HepG2 (cell line): ENCODE measurements around the gene KATNB1. TPM values are rescaled to one million over a fixed set of nuclear protein-coding genes. Genes with fewer than 3 reads are reported as not detected.

Experiments
- ADNP ChIP-seq: sonication (generic); formaldehyde crosslinking; IDR thresholded peaks from 2 replicates; pipeline ENCODE4 v1.4.0; 2020; ENCODE audit warnings: missing genetic modification reagents
- ARHGAP35 ChIP-seq: sonication (generic); formaldehyde crosslinking; IDR thresholded peaks from 2 replicates; pipeline ENCODE4 v1.9.0; 2022; ENCODE audit warnings: mild to moderate bottlenecking, inconsistent platforms, moderate library complexity, missing genetic modification reagents, borderline replicate concordance
- CHD2 ChIP-seq: IDR thresholded peaks from 2 replicates; pipeline ENCODE4 v1.6.1; 2011; ENCODE audit warnings: low read depth, low read length, improper control_type of control experiment
- ELF1 ChIP-seq: sonication (generic); formaldehyde crosslinking; IDR thresholded peaks from 2 replicates; pipeline ENCODE4 v1.4.0; 2020; ENCODE audit warnings: missing genetic modification reagents
- ETV5 ChIP-seq: IDR thresholded peaks from 2 replicates; pipeline ENCODE4 v1.6.1; 2018; ENCODE audit warnings: missing biosample characterization, missing genetic modification reagents, inconsistent platforms, borderline replicate concordance
- HNRNPL ChIP-seq: fragments of 200-400 bp; formaldehyde crosslinking; IDR thresholded peaks from 2 replicates; pipeline ENCODE4 v1.6.1; 2017; ENCODE audit warnings: mild to moderate bottlenecking, low read depth, low read length
- KDM4B ChIP-seq: sonication (generic); formaldehyde crosslinking; IDR thresholded peaks from 2 replicates; pipeline ENCODE4 v1.4.0; 2020; ENCODE audit warnings: missing genetic modification reagents
- MED13 ChIP-seq: sonication (generic); formaldehyde crosslinking; IDR thresholded peaks from 2 replicates; pipeline ENCODE4 v1.5.0; 2020; ENCODE audit warnings: missing genetic modification reagents
- MEIS2 ChIP-seq: sonication (generic); formaldehyde crosslinking; IDR thresholded peaks from 2 replicates; pipeline ENCODE4 v1.9.0; 2021; ENCODE audit warnings: mild to moderate bottlenecking, missing genetic modification reagents
- MIER3 ChIP-seq: IDR thresholded peaks from 2 replicates; pipeline ENCODE4 v1.6.1; 2016; ENCODE audit warnings: missing compliant biosample characterization, borderline replicate concordance
- MTF2 ChIP-seq: sonication (generic); formaldehyde crosslinking; IDR thresholded peaks from 2 replicates; pipeline ENCODE4 v1.5.0; 2020; ENCODE audit warnings: missing genetic modification reagents, borderline replicate concordance
- NAIF1 ChIP-seq: sonication (generic); formaldehyde crosslinking; IDR thresholded peaks from 2 replicates; pipeline ENCODE4 v1.5.0; 2020; ENCODE audit warnings: mild to moderate bottlenecking, missing genetic modification reagents, borderline replicate concordance
- PCBP1 ChIP-seq: fragments of 200-400 bp; formaldehyde crosslinking; IDR thresholded peaks from 2 replicates; pipeline ENCODE4 v1.6.1; 2017; ENCODE audit warnings: mild to moderate bottlenecking, low read depth, low read length, borderline replicate concordance
- RBAK ChIP-seq: sonication (generic); formaldehyde crosslinking; IDR thresholded peaks from 2 replicates; pipeline ENCODE4 v1.5.1; 2020; ENCODE audit warnings: mild to moderate bottlenecking, missing genetic modification reagents
- SIX4 ChIP-seq: sonication (generic); formaldehyde crosslinking; IDR thresholded peaks from 2 replicates; pipeline ENCODE4 v1.4.0; 2020; ENCODE audit warnings: missing genetic modification reagents
- SNAPC2 ChIP-seq: sonication (generic); formaldehyde crosslinking; IDR thresholded peaks from 2 replicates; pipeline ENCODE4 v1.8.1; 2022; ENCODE audit warnings: mild to moderate bottlenecking, missing genetic modification reagents
- TARDBP ChIP-seq: sonication (generic); formaldehyde crosslinking; IDR thresholded peaks from 2 replicates; pipeline ENCODE4 v1.8.0; 2022; ENCODE audit warnings: mild to moderate bottlenecking, missing genetic modification reagents
- U2AF2 ChIP-seq: fragments of 200-400 bp; formaldehyde crosslinking; IDR thresholded peaks from 2 replicates; pipeline ENCODE4 v1.6.1; 2017; ENCODE audit warnings: low read depth, mild to moderate bottlenecking, low read length
- ZBTB7A ChIP-seq: sonication (generic); formaldehyde crosslinking; IDR thresholded peaks from 2 replicates; pipeline ENCODE4 v1.8.0; 2022; ENCODE audit warnings: mild to moderate bottlenecking, missing genetic modification reagents
- ZNF136 ChIP-seq: sonication (generic); formaldehyde crosslinking; IDR thresholded peaks from 2 replicates; pipeline ENCODE4 v1.8.1; 2022; ENCODE audit warnings: low read depth, mild to moderate bottlenecking, moderate library complexity, missing genetic modification reagents
- ZNF607 ChIP-seq: sonication (generic); formaldehyde crosslinking; IDR thresholded peaks from 2 replicates; pipeline ENCODE4 v1.5.1; 2020; ENCODE audit warnings: missing genetic modification reagents, mild to moderate bottlenecking, borderline replicate concordance
- ZNF619 ChIP-seq: sonication (generic); formaldehyde crosslinking; IDR thresholded peaks from 2 replicates; pipeline ENCODE4 v1.4.0; 2020; ENCODE audit warnings: mild to moderate bottlenecking, missing genetic modification reagents
- ZNF724P ChIP-seq: sonication (generic); formaldehyde crosslinking; IDR thresholded peaks from 2 replicates; pipeline ENCODE4 v1.8.0; 2022; ENCODE audit warnings: missing genetic modification reagents, borderline replicate concordance
- ZNF782 ChIP-seq: sonication (generic); formaldehyde crosslinking; IDR thresholded peaks from 2 replicates; pipeline ENCODE4 v1.4.0; 2020; ENCODE audit warnings: missing genetic modification reagents, mild to moderate bottlenecking, borderline replicate concordance
- polyA plus RNA-seq, 8 experiments: library from polyadenylated mRNA; depleted of rRNA in 3 of 8; stranded (reverse) in 7 of 8; unstranded in 1 of 8; fragments of >200 nt; fragmentation: Illumina TruSeq in 4 of 8; extraction: Trizol in 4 of 8; gene quantifications; 2 replicates each; pipeline versions ENCODE4 v1.2.1 to v1.2.3, GENCODE V29; 2011 to 2016; ENCODE audit warnings: low read depth in 4 of 8, missing spikeins in 1 of 8, mixed read lengths in 1 of 8; ENCODE audit not compliant: insufficient read depth in 1 of 8
- total RNA-seq, 5 experiments: library from RNA; depleted of rRNA; stranded (reverse); fragments of >200 nt; fragmentation: Illumina TruSeq; extraction: Trizol; gene quantifications; 2 replicates each; pipeline ENCODE4 v1.2.3, GENCODE V29; 2016; ENCODE audit warnings: low read depth in 1 of 5
- TF ChIP-seq, protein P1 (sequence below): sonication (generic); formaldehyde crosslinking; IDR thresholded peaks from 2 replicates; pipeline ENCODE4 v1.9.0; 2021; ENCODE audit warnings: missing genetic modification reagents, mild to moderate bottlenecking, borderline replicate concordance
- TF ChIP-seq, protein P2 (sequence below), 2 experiments: sonication (generic) in 1 of 2; formaldehyde crosslinking in 1 of 2; IDR thresholded peaks; 2 replicates each; pipeline versions ENCODE4 v1.6.1 to v1.9.0; 2014 to 2022; ENCODE audit warnings: antibody characterized with exemption in 1 of 2, borderline replicate concordance in 1 of 2, inconsistent platforms in 1 of 2, low read depth in 1 of 2, missing genetic modification reagents in 1 of 2

The KATNB1 gene
- total and polyA plus RNA-seq, 2 of the 13 experiments (the other 11 are each of a cell fraction or from before 2014, with no cell fraction given): 31.5 to 43.5 TPM

- TF ChIP-seq PCBP1 (no peak), ZNF724P (CRISPR knock-in tag) (no peak; the same call in 1 of the 2 replicates), SIX4 (no peak), ELF1 (no peak), RBAK (CRISPR knock-in tag) (no peak), ZNF619 (CRISPR knock-in tag) (no peak), ZNF782 (CRISPR knock-in tag) (no peak), NAIF1 (CRISPR knock-in tag) (no peak), SNAPC2 (0 out of 2 replicates have a peak, but pooled peaks have one; percentile 27), MIER3 (no peak), HNRNPL (peak; percentile 59; the same call in 1 of the 2 replicates), ADNP (CRISPR knock-in tag) (no peak), ZBTB7A (CRISPR knock-in tag) (no peak), MTF2 (no peak), MED13 (CRISPR knock-in tag) (no peak), MEIS2 (CRISPR knock-in tag) (no peak), U2AF2 (no peak), TARDBP (CRISPR knock-in tag) (no peak), ARHGAP35 (CRISPR knock-in tag) (no peak), ZNF136 (CRISPR knock-in tag) (no peak), ETV5 (no peak), ZNF607 (peak; percentile 22; the same call in 1 of the 2 replicates), KDM4B (no peak), CHD2 (no peak)
- TF ChIP-seq, protein P1, sequence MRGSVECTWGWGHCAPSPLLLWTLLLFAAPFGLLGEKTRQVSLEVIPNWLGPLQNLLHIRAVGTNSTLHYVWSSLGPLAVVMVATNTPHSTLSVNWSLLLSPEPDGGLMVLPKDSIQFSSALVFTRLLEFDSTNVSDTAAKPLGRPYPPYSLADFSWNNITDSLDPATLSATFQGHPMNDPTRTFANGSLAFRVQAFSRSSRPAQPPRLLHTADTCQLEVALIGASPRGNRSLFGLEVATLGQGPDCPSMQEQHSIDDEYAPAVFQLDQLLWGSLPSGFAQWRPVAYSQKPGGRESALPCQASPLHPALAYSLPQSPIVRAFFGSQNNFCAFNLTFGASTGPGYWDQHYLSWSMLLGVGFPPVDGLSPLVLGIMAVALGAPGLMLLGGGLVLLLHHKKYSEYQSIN: no peak
- TF ChIP-seq, protein P2, sequence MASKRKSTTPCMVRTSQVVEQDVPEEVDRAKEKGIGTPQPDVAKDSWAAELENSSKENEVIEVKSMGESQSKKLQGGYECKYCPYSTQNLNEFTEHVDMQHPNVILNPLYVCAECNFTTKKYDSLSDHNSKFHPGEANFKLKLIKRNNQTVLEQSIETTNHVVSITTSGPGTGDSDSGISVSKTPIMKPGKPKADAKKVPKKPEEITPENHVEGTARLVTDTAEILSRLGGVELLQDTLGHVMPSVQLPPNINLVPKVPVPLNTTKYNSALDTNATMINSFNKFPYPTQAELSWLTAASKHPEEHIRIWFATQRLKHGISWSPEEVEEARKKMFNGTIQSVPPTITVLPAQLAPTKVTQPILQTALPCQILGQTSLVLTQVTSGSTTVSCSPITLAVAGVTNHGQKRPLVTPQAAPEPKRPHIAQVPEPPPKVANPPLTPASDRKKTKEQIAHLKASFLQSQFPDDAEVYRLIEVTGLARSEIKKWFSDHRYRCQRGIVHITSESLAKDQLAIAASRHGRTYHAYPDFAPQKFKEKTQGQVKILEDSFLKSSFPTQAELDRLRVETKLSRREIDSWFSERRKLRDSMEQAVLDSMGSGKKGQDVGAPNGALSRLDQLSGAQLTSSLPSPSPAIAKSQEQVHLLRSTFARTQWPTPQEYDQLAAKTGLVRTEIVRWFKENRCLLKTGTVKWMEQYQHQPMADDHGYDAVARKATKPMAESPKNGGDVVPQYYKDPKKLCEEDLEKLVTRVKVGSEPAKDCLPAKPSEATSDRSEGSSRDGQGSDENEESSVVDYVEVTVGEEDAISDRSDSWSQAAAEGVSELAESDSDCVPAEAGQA (IDR thresholded peaks at IDR 0.05; ENCODE audit: low read depth): no peak
- TF ChIP-seq, protein P2 (CRISPR knock-in tag; IDR thresholded peaks at IDR 0.05; ENCODE audit: borderline replicate concordance): no peak
Measured at GRCh38 chr16:57801809-57802340, 66.3 kb downstream of the KATNB1 start (continued).
